Activated CD8-positive, alpha-beta memory T cell treated with anti-CD3 and anti-CD28 coated beads, Interleukin-2, amount 50 U/mL, for 4 hours (primary cell): ENCODE results near the gene SCAF1.
"Not testable (repeated sequence)": the region's sequence is repeated elsewhere in the genome, so short reads cannot be mapped to it uniquely, and the experiment has no call there.

ENCODE experiments used
- DNase-seq: peaks from one replicate; pipeline ENCODE4 v3.0.0-alpha.2; 2020

The SCAF1 gene

GRCh38 chr19:49616945-49617344, 25.1 kb upstream of the SCAF1 start:
- DNase-seq, result no peak

- not testable (repeated sequence) for DNase-seq
These were observed 24.1 kb upstream of the SCAF1 start for GRCh38 chr19:49617860-49618259.

DNA sequence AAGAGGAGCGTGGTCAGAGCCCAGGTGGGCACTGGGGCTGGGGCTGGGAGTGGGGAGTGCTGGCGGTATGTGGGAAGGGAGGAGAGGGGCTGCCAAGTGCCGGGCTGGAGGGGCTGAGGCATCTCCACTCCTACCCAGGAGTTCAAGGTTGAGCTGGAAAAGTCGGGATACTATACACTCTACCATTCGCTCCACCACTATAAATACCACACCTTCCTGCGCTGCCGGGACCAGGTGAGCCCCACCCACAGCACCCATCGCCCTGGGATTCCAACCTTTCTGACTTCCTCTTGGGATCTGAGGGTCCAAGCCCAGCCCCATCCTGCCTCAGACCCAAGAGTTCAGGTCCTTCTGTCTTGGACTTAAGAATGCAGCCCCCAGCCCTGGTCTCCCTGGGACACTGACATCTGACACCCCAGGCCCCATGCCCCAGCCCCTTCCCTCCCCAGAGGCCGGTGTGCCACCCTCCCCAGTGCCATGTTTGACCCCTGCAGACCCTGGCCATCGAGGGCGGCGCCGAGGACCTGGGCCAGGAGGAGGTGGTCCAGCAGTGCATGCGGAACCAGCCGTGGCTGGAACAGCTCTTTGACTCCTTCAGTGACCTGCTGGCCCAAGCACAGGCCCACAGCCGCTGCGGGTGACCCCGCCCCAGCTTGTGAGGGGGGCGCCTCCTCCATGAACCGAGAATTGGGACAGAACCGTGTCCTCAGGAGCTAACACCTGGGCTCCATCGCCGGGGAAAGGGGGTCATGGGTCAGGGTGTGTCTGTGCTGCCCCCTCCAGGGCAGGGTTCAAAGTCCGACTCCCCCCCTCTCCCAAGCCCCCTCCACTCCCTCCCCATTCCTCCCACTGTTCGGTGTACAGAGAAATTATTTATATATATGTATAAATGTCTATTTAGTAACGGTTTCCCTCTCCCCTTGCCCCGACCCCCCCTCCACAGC, 16.8 kb upstream of the SCAF1 start:
- DNase-seq, result no peak

- no peak for DNase-seq
These were observed 15.8 kb upstream of the SCAF1 start for GRCh38 chr19:49626226-49626625.

DNA sequence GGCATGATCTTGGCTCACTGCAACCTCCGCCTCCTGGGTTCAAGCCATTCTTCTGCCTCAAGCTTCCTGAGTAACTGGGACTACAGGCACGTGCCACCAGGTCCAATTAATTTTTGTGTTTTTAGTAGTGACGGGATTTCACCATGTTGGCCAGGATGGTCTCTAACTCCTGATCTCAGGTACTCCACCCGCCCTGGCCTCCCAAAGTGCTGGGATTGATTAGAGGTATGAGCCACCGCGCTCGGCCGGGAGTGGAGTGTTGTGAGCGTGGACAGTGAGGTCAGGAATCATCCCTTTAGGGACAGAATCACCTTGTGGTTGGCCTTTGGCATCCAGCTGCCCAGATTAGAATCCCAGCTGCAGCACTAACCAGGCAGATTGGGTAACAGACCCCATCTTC, 12.3 kb upstream of the SCAF1 start:
- DNase-seq, result no peak

- no peak for DNase-seq
These were observed 10.9 kb upstream of the SCAF1 start for GRCh38 chr19:49631014-49631588.

DNA sequence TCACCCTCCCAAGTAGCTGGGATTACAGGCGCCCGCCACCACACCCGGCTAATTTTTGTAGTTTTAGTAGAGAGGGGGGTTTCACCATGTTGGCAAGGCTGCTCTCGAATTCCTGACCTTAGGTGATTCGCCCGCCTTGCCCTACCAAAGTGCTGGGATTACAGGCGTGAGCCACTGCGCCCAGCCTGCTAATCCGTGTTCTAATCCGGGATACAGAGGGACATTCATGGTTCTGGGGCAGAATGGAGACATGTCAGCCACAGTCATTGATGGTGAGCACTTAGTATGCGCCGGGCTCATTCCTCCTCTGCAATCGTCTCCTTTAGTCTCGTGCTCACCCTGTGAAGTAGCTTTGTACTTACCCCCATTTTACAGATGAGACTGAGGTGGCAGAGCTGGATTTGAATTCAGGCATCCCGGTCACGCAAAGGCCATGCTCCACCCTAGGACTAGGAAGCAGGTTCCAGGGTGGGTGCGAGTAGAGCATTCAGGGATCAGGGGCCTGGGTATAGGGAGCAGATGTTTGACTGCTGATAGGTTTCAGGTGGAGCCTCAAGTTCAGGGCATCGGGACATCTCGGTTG, 10.3 kb upstream of the SCAF1 start:
- no peak for DNase-seq

- no peak for DNase-seq
These were observed 9.4 kb upstream of the SCAF1 start for GRCh38 chr19:49632576-49632975.

DNA sequence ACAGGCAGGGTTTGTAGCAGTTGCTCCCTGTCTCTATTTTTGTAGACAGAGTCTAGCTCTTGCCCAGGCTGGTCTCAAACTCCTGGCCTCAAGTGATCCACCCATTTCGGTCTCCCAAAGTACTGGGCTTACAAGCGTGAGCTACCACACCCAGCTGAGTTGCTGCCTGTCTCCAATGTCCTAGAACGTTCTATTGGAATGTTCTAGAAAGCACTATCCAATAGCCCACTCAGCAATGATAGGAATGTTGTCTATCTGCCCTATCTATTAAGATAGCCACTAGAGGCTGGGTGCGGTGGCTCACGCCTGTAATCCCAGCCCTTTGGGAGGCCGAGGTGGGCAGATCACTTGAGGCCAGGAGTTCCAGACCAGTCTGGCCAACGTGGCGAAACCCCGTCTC, 8.7 kb upstream of the SCAF1 start:
- DNase-seq, result not testable (repeated sequence)

GRCh38 chr19:49635530-49636232, 6.3 kb upstream of the SCAF1 start:
- DNase-seq, result no peak

DNA sequence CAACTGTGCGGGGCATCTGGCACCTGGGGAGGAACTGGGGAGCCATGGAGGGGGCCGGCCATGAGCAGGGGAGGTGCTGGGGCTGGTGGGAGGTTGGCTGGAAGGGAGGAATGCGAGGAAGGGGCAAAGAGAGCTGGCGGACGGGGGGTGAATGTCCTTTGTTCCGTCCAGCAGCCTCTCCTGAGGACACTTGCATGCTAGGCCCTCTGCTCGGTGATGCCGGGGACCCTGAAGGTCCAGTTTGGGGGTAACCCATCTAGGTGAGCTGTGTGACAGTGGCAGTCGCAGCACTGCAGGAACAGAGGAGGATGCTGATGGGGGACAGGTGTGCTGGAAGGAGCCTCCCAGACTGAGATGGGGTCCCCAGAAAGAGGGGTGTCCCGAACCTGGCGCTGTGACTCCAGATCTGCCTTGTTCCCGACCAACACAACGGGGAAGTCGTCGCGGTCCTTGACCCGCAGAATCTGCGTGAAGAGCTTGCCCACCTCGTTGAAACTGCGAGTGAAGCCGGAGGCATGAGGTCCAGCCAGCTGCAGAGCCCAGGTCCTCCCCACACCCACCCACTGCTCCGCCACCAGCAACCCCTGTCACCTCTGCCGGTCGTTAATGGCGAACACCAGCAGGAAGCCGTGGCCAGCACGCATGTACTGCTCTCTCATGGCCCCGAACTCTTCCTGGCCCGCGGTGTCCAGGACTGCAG, 5.6 kb upstream of the SCAF1 start:
- DNase-seq, result no peak

DNA sequence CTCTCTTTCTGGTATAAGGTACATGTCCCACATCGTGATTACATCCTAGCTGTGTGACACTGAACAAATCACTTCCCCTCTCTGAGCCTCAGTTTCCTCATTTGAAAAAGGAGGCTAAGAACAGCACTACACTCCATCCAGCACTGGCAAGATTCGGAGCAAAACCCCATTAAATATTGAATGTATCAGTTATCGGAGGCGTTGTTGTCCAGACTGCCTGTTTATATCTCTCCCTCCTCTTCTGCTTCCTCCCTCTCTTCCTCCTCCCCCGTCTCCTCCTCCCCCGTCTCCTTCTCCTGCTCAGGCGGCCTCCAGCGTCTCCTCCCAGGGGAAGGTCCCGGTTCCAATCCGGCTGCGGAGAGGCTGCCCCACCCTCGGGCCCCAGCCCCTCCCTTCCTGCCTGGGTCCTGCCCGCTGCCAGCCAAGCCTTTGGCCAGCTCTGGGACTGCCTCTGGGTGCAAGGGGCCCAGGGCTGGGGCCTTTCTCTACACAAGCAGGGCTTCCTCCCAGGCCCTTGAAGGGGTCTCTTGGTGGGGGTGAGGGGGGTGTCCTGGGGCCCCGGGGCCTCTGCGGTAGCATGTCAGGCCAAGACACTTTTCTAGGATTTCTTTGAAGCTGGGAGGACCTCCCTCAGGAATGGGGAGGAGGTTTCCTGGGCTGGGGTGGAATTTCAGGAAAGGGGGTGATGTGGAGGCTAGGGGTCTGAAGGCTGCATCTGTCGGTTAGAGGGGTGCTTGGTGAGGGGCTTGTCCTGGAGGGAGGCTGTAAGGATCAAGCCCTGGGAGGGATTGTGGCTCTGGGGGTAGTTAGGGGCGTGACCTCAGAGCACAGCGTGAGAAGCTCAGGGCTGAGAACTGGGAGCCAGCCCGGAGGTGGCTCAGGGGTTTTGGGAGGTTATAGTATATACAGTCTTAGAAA, 3.9 kb upstream of the SCAF1 start:
- no peak for DNase-seq

- no peak for DNase-seq
These were observed 2.5 kb upstream of the SCAF1 start for GRCh38 chr19:49639401-49640112.

DNA sequence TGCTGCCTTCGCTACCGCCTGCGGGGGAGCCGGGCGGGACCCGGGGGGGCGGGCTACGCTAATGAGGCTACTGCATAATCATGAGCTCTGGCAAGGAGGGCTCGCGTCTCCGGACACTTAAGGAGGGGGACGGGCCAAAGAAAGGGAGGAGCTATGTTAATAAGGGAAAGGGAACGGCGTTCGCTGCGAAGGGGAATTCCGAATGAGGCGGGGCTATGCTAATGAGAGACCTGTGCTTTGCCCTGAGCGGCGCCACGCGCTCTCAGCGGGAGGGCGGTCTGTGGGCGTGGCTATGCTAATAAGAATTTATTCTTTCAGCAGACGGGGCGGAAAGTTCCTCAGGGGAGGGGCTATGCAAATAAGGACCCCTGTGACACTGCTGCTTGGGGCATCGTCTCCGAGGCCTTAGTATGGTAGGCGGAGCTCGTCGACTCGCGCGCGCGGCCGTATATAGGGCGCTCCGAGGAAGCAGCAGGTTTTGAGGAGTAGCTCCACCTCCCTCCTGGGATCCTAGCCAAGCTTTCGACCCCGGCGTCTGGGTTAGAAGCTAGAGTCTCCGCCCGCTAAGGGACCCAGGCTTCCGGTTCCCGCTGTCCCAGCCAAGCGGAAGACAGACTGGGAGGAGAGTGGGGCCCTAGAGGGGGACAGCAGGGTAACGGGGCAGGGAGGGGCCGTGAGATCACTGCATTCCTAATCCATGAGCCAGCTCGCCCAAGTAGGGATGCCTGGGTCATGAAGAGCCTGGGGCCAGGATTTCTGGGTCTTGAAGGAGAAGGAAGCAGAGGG, 1.7 kb upstream of the SCAF1 start, which contains the start of gene RRAS:
Gene RRAS, minus strand, starts transcription at position 31 of the 786 bp plus-strand sequence. CDS start 45 bp downstream, outside the sequence.
- DNase-seq, result peak; percentile 99

- DNase-seq, result no peak
These were observed 555 bp downstream of the SCAF1 start for GRCh38 chr19:49642492-49643035.

DNA sequence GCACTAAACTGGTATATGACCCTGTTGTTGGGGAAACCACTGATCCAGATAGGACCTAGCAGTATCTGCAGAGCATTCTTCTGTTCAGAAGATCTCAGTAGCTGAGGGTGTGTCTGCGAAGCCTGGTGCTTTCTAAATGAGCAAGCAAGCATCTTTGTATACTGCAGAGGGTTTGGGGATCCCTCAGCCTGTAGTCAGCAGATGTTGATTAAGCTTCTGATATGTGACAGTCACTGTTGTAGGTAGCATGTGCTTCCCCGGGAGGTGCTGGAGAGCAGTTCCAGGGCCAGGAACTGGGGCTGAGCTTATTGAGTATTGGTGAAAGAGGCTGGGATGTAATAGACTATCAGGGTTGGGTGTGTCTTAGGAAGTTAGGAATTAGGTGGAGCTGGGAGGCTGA, 1.5 kb downstream of the SCAF1 start:
- DNase-seq, result no peak

DNA sequence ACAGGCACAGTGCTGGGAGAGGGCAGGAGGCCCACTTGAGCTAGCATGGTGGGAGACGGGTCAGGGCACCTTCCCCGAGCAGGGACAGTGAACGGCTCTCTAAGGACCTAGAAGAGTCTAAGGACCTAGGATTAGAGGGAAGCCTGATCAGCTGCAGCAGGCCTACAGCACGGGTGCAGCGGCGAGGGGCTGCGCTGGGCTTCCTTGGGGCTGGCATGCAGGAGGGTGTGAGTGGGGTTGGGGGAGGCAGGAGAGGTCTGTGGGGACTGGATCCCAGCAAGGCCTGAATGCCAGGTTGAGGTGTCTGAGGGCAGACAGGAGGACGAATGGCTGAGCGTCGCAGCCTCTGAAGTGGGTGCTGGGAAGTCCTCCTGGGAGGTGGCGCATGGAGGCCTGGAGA, 3.6 kb downstream of the SCAF1 start:
- DNase-seq, result no peak

DNA sequence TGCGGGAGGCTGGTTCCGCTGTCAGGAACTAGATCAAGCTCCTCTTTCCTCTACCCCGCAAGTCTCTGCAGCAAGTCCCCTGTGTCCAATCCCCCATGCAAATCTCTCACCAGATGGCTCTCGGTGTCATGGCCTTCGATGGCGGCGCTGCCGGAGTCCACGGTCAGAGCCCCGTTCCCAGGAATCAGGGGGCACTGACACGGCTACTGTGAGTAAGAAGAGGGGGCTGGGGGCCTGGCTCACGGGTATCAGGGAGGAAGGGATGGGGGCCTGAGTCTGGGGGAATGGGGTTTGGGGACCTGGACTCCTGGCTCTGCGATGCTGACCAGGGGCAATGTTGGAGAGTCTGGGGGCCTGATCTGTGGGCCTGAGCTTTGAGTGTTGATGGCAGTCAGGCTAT, 4.0 kb downstream of the SCAF1 start:
- no peak for DNase-seq

GRCh38 chr19:49646586-49646985, 4.6 kb downstream of the SCAF1 start:
- no peak for DNase-seq
